Activated CD8-positive, alpha-beta memory T cell treated with anti-CD3 and anti-CD28 coated beads, Interleukin-2, amount 50 U/mL, for 48 hours (primary cell): Measurements from ENCODE around the gene PIK3R1.

Source experiments
- DNase-seq: peaks from one replicate; pipeline ENCODE4 v3.0.0-alpha.2; 2020

The PIK3R1 gene

DNA sequence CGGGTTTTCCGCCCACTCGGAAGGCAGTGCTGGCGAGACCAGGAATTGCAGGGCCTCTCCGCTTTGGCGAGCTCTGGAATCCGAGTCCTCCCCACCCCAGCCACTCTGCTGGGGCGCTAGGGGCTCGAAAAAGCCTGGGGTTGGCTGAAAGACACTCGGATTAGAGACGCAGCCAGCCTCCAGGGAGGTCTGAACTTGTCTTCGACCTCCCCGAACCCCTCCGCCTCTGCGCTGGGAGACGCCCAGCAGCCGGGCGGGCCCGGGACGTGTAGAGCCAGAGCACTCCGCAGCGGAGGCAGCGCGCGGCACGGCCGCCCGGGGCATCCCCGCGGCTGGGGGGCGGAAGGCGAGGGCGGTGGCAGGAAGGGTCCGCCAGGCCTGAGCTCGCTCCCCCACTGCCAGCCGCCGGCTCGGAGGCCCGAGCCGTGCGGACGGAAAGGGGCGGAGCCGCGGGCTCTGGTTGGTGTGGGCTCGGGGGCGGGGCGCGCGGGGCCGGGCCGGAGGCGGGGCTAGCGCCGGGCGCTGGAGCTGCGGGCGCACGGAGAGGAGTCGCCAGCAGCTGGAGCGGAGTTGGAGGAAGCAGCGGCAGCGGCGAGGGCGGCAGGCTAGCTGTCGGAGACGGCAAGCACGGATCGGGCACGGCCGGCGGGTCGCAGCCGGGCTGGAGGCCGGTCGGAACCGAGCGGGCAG lies at the start of gene PIK3R1:
Gene PIK3R1 (plus strand): TSS at position 549 of the 690 bp plus-strand sequence. CDS start 10,920 bp downstream, outside the sequence.
- peak; percentile 95 for DNase-seq

DNA sequence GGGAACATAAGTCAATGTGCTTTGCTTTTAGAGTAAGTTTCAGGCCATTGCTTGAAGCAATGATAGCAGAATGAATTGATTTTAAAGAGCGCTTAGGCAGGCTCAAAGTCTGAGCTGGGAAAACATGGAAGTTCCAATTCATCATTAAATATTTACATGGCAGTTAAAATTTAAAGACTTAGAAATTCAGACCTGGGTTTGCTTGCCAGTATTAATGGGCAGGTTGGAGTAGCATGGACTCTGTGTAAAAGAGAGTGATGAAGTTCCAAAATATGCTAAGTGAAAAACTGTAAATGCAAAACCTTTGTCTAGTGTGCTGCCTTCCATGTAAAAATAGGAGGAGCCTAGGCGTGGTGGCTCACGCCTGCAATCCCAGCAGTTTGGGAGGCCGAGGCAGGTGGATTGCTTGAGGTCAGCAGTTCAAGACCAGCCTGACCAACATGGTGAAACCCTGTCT lies 48.3 kb upstream of the PIK3R1 start:
- no peak for DNase-seq

DNA sequence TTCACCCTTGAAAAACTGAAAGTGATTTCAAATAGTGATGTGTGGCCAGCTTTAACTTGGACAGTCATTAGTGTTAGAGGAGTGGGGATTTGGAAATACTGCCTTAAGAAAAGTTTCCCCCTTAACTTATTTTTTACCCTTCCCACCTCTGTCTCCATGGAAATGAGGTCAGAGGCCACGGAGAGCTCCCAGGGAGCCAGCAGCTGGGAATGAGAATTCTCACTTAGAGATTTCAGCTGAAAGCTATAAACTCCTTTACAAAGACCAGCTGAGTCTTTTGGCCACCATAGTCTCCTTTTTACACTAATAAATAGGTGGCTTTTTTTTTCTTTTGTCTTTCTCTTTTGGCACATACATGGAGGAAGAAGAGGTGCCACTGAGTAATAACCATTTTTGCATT lies 45.7 kb upstream of the PIK3R1 start:
- no peak for DNase-seq

DNA sequence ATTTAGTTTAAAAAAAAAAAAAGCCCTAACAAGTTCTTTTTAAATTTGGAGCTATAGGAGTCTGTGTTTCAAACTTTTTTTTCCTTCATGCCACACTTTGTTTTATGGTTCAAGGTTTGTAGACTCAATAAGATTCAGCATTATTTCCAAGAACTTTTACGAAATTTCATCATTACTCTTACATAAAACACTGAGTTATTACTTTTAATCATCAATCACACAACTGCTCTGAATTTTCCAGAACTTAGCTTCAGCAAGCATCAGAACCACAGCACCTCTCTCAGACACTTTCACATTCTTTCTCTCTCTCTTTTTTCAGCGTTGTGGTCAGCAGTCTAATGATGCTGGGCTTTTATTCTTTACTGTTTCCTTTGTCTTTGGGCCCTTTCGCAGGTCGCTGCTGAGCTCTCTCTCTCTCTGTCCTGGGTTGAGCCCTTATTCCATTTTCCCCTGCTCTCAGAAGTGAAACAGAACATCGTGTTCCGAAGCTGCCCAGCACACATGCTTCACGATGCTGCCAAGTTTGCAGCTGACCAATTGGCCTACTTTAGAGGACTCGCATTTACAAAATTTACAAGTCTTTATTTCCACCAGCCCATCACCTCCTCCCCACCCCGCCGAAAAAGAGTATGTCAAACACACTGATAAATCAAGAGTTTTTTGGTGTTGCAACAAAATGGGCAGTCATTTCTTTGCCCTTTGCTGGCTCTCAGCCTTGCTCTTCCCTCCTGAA lies 44.6 kb upstream of the PIK3R1 start:
- DNase-seq, result no peak

DNA sequence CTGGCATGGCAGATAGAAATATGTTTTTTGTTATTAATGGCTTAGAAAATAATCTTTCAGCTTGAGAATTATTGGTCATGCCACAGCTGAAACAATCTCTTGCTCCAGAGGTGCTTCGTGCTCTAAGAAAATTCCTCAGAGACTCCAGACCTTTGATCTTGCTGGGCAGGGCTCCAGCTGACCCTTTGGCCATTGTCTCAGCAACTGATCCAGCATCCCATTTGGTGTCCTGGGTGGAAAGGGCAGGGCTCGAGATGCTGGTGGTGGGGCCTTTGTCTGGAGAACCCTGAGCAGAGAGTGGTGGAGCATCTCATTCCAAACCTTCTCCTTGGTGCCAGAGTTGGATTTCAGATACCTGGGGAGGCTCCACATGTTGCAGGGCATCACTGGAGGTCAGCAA lies 43.2 kb upstream of the PIK3R1 start:
- DNase-seq, result no peak

DNA sequence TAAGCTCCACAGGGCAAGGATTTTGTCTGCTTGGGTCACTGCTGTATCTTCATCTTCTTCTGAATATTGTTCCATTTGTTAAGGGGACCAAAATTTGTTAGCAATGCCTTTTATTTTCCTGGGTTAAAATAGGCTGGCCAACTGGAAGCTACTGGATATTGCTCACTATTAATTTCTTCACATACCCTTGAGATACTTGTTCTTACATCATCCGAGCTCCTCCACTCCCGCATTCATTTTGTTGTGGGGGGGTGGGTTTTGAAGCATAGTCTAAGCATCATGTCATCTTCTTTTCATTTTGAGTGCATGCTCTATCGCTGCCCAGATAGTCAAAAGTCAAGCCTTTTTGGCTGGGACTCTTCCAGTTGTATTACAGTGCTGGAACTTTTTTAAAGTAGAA lies 42.5 kb upstream of the PIK3R1 start:
- DNase-seq, result no peak

DNA sequence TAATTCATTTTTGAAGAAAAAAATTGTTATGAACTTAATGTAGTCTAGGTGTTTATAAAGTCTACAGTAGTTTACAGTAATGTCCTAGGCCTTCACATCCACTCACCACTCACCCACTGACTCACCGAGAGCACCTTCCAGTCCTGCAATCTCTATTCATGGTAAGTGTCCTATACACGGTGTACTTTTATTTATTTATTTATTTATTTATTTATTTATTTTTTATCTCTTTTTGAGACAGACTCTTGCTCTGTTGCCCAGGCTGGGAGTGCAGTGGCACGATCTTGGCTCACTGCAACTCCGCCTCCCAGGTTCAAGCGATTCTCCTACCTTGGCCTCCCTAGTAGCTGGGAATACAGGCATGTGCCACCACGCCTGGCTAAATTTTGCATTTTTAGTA lies 39.3 kb upstream of the PIK3R1 start:
- DNase-seq, result no peak

DNA sequence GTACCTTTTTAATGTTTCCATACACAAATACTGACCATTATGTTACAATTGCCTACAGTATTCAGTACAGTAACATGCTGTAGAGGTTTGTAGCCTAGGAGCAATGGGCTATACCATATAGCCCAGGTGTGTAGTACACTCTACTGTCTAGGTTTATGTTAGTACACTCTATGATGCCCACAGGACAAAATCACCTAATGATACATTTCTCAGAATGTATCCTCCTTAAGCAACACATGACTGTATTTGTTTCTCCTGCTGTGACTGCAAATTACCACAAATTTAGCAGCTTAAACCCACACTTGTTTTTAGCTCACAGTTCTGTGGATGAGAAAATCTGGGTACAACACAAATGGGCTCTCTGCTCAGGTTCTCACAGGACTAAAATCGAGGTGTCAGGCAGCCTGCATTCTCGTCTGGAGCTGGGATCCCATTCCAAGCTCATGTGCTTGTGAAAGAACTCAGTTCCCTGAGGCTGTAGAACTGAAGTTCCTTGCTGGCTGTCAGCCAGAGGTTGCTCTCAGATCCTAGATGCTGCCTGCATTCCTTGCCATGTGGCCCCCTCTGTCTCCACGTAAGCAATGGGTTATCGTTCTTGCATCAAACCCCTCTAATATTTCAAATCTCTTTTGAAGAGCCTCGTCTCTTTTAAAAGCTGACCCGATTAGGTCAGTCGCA lies 38.6 kb upstream of the PIK3R1 start:
- no peak for DNase-seq

DNA sequence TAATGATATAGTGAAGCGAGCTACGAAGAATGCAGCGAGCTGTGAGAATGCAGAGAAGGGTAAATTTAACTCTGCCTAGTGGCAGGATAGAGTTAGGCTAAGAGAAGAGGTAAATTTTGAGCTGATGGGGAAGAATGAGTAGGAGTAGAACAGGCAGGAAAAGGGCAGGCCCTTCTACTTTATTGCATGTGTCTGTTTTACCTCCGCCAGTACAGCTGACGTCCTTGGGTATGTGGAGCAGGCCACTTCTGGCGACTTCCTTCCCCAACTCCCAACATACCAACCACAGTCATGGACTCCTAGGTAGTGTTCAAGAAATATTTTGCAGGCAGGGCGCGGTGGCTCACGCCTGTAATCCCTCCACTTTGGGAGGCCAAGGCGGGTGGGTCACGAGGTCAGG lies 37.9 kb upstream of the PIK3R1 start:
- no peak for DNase-seq

DNA sequence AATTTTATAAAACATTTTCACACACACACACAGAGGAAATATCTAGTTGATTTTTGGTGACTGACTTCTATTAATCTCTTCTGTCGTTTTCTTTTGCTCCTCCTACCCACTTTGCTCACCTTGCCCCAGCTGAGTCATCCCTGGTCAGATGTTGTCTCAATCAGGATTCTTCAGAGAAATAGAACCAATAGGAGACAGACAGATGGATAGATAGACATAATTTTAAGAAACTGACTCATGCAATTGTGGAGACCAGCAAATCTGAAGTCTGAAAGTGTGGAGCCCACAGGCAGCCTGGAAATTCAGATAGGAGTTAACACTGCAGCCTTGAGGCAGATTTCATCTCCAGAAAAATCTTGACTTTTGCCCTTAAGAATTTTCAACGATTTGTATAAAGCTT lies 37.0 kb upstream of the PIK3R1 start:
- DNase-seq, result no peak

DNA sequence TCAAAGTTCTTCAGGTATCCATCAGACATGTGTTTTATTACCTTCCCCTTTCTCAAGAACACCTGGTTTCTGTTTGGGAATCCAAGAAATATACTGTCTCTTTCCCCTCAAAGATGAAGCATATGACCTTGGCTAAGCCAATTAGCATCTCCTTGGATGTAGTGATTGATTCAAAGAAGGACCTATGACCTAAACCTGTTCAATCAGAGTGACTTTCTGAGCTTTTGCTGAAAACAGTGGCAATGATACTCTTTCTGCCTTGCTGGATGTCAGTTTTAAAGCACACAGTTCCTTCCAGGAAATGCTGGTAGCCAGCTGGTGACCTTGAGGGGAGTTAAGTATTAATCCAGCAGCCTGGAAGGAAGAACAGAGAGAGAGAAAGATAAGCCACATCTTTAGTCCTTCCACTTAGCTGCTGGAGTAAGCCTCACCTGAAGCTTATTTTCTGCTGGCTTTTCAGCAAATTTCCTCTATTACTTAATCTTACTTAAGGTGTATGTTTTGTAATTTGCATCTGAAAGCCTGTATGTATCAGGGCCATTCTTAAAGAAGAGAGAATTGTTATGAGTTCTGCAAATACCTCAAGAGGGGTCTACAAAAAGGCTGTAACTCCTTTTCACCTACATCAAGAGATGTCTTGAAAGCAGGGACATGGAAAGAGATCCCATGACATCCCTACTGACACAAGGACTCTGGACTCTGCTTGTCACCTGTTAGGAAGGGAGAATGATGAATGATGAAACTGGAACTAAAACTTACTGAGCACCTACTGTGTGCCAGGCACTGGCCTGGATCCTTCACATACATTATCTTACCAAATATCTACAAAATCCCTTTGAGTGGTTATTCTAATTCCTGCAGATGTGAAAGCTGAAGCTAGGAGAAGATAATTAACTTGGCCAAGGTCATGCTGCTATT lies 35.2 kb upstream of the PIK3R1 start:
- DNase-seq, result no peak

DNA sequence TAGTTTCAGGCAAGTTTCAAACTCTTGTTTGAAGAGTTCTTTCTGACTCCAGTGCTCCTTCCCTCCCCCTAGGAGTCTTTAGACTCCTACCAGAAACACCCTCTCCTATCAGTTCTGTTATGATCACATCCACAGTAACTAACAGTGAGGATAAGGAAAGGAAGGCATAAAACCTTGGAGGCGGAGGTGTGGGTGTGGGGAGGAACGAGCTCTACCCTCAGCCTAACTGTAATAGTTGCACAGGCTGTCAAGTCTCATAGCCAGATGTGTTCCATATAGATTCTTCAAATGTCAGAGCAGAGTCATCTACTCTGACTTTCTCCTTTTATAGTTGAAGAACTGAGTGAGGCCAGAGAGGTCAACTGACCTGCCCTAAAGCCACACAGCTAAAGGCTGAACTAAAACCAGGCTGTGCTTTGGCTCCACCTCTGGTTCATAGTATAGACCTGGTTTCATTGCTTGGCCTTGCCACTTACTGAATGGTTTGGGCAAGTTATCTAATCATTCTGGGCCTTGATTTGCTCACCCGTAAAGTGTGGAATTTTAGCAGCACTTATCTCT lies 34.4 kb upstream of the PIK3R1 start:
- DNase-seq, result no peak

DNA sequence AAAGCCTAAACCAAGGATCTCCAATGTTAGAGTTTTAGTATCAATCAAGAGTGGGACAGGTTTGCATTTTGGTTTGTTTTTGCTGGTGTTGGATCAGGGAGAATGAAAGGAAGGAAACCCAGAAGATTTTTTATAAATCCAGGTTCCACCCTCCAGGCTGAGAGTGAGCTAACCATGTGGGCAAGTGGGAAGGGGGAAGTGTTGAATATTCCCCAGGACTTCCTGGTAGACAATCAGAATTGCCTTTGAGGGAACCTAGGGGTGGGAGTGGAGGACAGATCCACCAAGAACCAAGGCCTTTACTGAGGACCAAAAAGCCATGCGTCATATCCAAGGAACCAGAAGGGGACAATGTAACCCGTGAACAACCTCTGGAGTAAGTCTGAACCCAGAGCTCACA lies 33.5 kb upstream of the PIK3R1 start:
- DNase-seq, result no peak

DNA sequence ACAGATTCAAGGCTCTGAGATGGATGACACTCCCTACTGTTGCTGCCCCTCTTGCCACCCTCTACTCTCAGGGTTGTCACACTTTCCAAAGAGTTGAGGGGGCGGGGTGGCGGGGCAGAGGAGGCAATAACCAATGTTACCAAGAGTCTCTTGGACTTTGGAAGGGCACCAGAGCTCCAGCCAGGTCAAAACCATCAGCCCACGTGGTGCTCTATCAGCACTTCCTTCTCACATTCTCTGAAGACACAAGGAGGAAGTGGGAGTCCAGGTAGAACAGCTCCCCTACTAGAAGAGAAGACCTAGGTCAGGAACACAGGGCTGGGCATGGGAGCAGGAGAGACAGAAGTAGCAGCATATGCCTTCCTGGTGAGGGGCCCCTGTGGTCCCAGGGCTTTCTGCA lies 33.0 kb upstream of the PIK3R1 start:
- DNase-seq, result no peak

DNA sequence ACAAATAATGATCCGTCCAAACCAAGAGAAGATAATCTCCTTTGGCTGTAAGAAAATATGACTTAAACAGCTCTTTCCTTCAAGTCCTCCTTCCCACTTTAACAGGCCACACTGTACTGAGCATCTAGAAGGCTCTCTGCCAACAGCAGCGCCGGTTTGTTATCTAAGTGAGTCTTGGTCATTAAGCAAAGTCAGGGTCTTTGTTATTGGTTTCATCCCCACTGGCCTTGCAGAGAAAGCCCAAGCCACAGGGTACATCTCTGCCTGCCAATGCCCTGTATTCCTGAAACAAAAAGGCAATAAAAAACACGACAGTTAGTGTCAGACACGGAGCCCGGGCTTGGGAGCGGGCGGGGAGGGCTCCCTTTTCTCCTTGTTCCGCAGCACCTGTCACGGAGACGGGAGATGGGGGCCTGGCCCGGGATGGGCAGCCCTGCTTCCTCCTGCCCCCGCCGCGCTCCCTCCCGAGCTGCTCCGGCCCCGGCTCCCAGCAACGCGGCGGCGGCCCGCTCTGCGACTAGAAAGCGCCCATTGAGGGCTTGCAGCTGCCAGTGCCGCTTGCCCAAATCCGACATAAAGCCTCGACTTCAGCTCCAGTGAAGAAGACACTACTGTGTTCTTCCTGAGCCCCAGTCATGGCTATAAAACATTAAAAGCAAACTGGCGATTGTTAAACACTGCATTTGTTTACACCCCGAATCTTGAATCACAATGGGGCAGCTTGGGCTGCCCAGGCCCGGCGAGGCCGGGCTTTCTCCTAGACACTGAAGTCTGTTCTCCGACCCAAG lies 28.1 kb upstream of the PIK3R1 start:
- no peak for DNase-seq

DNA sequence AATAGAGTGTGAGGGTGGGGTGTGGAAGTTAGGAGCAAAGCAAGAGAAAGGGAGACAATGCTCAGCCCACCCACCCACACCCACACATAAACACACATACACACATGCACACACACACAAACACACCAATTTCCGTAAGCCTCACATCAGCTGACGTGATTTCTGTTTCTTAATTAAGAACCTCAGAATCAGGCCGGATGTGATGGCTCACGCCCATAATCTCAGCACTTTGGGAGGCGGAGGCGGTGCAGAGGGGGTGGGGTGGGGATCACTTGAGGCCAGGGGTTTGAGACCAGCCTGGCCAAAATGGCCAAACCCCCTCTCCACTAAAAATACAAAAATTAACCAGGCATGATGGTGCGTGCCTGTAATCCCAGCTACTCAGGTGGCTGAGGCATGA lies 26.4 kb upstream of the PIK3R1 start:
- no peak for DNase-seq

DNA sequence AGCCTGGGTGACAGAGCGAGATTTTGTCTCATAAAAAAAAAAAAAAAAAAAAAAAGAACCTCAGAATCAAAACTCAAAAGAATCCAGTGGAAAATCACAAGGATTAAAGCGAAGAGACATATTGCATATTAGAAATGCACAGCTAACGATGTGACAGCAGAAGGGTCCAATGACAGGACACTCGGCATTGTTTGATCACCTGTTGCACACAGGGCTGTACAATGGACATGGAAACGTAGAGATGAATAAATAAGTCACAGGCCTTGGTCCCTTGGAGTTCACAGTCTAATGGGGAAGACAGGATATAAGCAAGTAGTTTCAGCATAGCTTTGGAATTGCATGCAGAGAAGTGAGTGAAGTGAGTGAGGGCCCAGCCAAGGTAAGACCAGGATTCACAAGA lies 25.9 kb upstream of the PIK3R1 start:
- no peak for DNase-seq

DNA sequence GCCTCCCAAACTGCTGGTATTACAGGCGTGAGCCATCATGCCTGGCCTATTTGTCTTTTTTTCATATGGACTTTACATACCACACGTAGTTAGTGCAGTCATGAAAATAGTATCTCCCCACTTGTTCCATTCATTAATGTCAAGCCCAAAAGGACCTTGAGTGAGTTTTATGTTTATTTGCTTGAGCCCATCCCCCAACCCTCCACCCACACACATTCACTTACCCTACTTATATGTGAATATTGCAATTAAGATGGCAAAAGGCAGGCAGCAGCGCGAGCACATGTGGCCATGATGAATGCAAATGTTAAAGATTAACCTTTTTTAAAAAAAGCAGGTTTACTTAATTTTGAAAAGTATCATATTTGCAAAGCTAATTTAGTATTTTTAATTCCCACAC lies 24.9 kb upstream of the PIK3R1 start:
- DNase-seq, result no peak

DNA sequence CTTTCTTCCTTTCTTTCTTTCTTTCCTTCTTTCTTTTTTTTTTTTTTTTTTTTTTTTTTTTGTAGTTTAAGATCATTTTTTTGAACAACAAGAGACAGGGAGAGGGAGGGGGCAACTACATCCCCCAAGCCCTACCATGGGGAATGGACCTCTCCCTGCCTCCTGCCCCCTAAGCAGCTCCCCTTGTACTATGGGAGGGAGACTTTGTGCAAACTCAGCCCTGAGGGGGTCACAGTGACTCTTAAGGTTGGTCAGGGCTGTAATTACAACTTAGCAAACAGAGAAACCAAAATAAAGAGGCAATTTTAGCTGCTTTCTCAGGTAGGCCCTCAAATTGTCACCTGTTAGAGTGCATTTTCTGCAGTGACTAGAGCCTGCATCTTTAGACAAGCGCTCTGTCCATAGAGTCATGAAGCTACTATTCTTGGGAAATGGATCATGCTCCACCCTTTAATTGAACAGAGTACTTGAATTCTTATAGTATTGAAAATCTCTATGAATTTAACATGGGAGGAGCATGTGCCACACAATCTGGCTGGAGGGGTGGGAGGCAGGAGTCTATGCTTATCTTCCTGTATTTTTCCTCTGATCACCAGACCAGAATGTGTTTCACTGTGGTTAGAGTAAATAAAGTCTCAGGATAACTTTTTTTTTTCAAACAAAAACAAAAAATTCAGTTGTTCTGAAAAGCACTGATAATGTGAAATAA lies 24.3 kb upstream of the PIK3R1 start:
- DNase-seq, result no peak

DNA sequence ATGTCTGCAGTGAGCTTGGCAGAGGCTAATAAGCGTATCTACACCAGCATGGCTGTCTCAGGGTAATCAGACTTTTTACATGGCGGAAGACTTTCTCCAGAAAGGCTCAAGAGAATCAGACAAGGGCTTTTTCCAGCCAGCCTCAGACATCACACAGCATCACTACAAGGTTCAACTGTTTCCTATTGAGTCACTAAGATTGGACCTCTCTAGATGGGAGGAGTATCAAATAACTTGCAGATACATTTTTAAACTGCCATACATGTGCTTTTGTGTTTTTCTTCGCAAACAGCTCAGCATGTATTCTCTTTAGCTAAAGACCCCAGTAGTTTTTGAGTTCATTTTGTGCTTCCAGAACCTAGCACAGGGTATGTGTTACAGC lies 22.9 kb upstream of the PIK3R1 start:
- no peak for DNase-seq

DNA sequence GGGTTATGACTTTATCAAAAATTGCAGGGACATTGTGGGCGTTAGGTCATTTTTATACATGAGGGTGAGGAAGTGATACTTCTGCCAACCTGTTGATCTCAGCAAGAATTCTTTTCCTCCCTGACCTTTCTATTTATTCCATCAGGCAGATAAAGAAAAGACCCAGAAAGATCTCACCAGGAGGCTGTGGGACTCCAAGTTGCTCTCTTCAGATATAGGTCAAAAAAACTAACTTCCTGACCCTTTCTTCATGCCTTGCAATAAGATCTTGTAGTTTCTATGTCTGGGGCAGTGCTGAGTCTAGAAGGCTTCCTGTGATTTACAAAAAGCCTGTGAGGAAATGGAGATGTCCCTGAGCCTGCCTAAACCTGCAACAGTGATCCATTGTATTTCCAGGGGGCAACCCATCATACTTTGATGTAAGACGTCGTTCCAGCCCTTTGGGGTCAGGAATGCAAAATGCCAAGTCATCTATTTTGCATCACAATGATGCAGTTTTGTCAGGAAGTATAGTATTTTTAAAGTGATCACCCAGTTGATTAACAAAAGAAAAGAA lies 22.0 kb upstream of the PIK3R1 start:
- DNase-seq, result no peak
